HEK293T (cell line): ENCODE results near the gene NMNAT1.

Experiments used
- CTCF ChIA-PET: fragments of 350-600 bp; formaldehyde crosslinking; extraction: SDS; loops from one replicate; lab custom pipeline; 2021; ENCODE audit warnings: antibody characterized with exemption, inconsistent platforms; lab: Yijun Ruan, JAX
- POLR2A ChIA-PET: fragments of 350-600 bp; formaldehyde crosslinking; extraction: SDS; loops from one replicate; lab custom pipeline; 2020; ENCODE audit warnings: antibody characterized with exemption, inconsistent platforms; lab: Yijun Ruan, JAX
- DNase-seq: peaks from one replicate; pipeline ENCODE4 v3.0.0; 2012; ENCODE audit warnings: mixed read lengths; ENCODE audit errors: extremely low spot score
- ARNT ChIP-seq: fragments of 450-650 bp; IDR thresholded peaks from 2 replicates; pipeline ENCODE4 v1.6.1; 2017; ENCODE audit warnings: mild to moderate bottlenecking
- BHLHE40 ChIP-seq: fragments of 450-650 bp; IDR thresholded peaks from 2 replicates; pipeline ENCODE4 v1.6.1; 2016; ENCODE audit warnings: mild to moderate bottlenecking, moderate library complexity, borderline replicate concordance
- CTBP1 ChIP-seq: fragments of 450-650 bp; IDR thresholded peaks from 2 replicates; pipeline ENCODE4 v1.6.1; 2016; ENCODE audit warnings: borderline replicate concordance
- ELF4 ChIP-seq: fragments of 450-650 bp; IDR thresholded peaks from 2 replicates; pipeline ENCODE4 v1.6.1; 2017; ENCODE audit warnings: antibody characterized with exemption
- FOXA1 ChIP-seq: fragments of 450-650 bp; IDR thresholded peaks from 2 replicates; pipeline ENCODE4 v1.6.1; 2016; ENCODE audit warnings: mild to moderate bottlenecking
- FOXK2 ChIP-seq: fragments of 450-650 bp; IDR thresholded peaks from 2 replicates; pipeline ENCODE4 v1.6.1; 2016; ENCODE audit warnings: mild to moderate bottlenecking
- FOXM1 ChIP-seq: fragments of 450-650 bp; IDR thresholded peaks from 2 replicates; pipeline ENCODE4 v1.6.1; 2017; ENCODE audit warnings: mild to moderate bottlenecking, borderline replicate concordance
- HDGF ChIP-seq: fragments of 450-650 bp; IDR thresholded peaks from 2 replicates; pipeline ENCODE4 v1.6.1; 2017; ENCODE audit warnings: antibody characterized with exemption, borderline replicate concordance
- L3MBTL2 ChIP-seq: fragments of 450-650 bp; conservative IDR thresholded peaks from 2 replicates; pipeline ENCODE4 v1.6.1; 2016; ENCODE audit warnings: mild to moderate bottlenecking
- LEF1 ChIP-seq: fragments of 450-650 bp; IDR thresholded peaks from 2 replicates; pipeline ENCODE4 v1.6.1; 2017; ENCODE audit warnings: mild to moderate bottlenecking, borderline replicate concordance
- NFRKB ChIP-seq: fragments of 450-650 bp; IDR thresholded peaks from 2 replicates; pipeline ENCODE4 v1.6.1; 2016; ENCODE audit warnings: mild to moderate bottlenecking, moderate library complexity
- PKNOX1 ChIP-seq: fragments of 450-650 bp; IDR thresholded peaks from 2 replicates; pipeline ENCODE4 v1.6.1; 2016
- SP1 ChIP-seq: fragments of 450-650 bp; IDR thresholded peaks from 2 replicates; pipeline ENCODE4 v1.6.1; 2017
- SUZ12 ChIP-seq: fragments of 450-650 bp; IDR thresholded peaks from 2 replicates; pipeline ENCODE4 v1.6.1; 2016; ENCODE audit warnings: mild to moderate bottlenecking
- TARDBP ChIP-seq: fragments of 450-650 bp; IDR thresholded peaks from 2 replicates; pipeline ENCODE4 v1.6.1; 2016
- ZNF384 ChIP-seq: fragments of 450-650 bp; IDR thresholded peaks from 2 replicates; pipeline ENCODE4 v1.6.1; 2016

Gene NMNAT1

DNA sequence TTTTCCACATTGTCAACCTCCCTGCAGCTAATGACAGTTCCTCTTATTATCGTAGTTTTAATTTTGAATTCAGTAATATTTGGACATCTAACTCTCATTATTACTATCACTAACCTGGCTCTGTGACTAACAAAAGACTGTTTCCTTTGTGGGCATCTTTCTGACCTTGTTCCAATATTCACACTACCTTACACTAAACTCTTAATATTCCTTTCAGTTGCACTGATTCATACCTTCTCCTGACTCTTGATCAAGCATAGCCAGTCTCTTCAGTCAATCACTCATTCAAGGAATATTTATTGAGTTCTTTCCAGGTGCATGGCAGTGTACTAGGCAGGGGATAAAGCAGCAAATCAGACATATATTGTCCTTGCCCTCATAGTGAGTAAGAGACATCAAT is 25.4 kb upstream of the NMNAT1 start:
- TF ChIP-seq ZNF384 (no peak), HDGF (no peak), ARNT (no peak), FOXM1 (no peak), NFRKB (no peak), FOXK2 (no peak)
- ChIA-PET POLR2A (no interaction called here), CTCF (interaction anchor here (0.7 to 0.8 kb wide), 2 partner anchors 24 to 125 kb away, joined by 3 to 6 read pairs; no protein-coding TSS in a partner anchor)
- no peak for DNase-seq

DNA sequence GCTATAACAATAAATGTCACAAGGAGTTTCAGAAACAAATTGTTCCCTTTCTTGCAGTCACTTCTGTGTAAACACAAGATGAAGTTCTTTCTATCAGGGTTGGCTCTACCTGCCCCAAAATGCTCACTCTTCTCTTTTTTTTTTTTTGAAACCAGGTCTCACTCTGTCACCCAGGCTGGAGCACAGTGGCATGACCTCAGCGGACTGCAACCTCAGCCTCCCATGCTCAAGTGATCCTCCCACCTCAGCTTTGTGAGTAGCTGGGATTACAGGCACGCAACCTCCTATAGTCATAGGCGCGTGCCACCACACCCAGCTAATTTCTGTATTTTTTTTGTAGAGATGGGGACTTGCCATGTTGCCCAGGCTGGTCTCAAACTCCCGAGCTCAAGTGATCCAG is 22.7 kb upstream of the NMNAT1 start:
- ChIA-PET POLR2A (no interaction called here), CTCF (interaction anchor here (1.1 kb wide), 1 partner anchor 9 kb away, joined by 4 read pairs; no protein-coding TSS in a partner anchor)
- TF ChIP-seq SP1 (no peak), LEF1 (no peak), HDGF (no peak), ZNF384 (no peak), NFRKB (no peak), ARNT (no peak), SUZ12 (no peak), ELF4 (no peak), TARDBP (no peak), CTBP1 (no peak), BHLHE40 (no peak), FOXA1 (no peak), FOXM1 (no peak), PKNOX1 (no peak), FOXK2 (no peak), L3MBTL2 (no peak)
- DNase-seq = no peak

- CTCF ChIA-PET = interaction anchor here (0.6 to 1.2 kb wide), 6 partner anchors 8 to 356 kb away, joined by 3 to 4 read pairs (median 4); no protein-coding TSS in a partner anchor
- peak; percentile 36 for DNase-seq
- TF ChIP-seq SP1 (no peak), PKNOX1 (0 out of 2 replicates have a peak, but pooled peaks have one; percentile 8)
- POLR2A ChIA-PET = interaction anchor here (0.8 to 1.4 kb wide), 3 partner anchors 12 to 21 kb away, joined by 4 to 10 read pairs (median 5); partner anchors contain the start of genes CTNNBIP1, LZIC and NMNAT1
Observed at GRCh38 chr1:9922342-9922741, 20.9 kb upstream of the NMNAT1 start.

DNA sequence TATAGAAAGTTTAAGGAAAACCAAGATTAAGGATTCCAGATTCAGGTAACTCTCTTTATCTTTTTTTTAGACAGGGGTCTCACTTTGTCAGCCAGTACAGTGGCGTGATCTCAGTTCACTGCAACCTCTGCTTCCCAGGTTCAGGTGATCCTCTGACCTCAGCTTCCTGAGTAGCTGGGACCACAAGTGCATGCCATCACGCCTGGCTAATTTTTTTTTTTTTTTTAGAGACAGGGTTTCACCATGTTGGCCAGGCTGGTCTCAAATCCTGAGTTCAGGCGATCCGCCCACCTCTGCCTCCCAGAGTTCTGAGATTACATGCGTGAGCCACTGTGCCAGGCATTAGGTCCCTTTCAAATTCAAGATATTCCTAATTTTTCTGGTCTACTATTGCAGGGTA is 16.0 kb upstream of the NMNAT1 start:
- CTCF ChIA-PET = no interaction called here
- no peak for DNase-seq
- TF ChIP-seq NFRKB = no peak
- no peak for TF ChIP-seq FOXM1
- POLR2A ChIA-PET = no interaction called here

- CTCF ChIA-PET = interaction anchor here (0.8 to 1.2 kb wide), 3 partner anchors 9 to 15 kb away, joined by 3 to 4 read pairs (median 3); partner anchors contain the start of genes LZIC and NMNAT1
- POLR2A ChIA-PET = interaction anchor here (0.6 to 1.7 kb wide), 3 partner anchors 14 to 689 kb away, joined by 3 to 7 read pairs (median 6); partner anchors contain the start of genes CTNNBIP1, LZIC and NMNAT1
- DNase-seq = no peak
- TF ChIP-seq CTBP1 = no peak
- no peak for TF ChIP-seq SUZ12
- no peak for TF ChIP-seq ARNT
- no peak for TF ChIP-seq BHLHE40
- TF ChIP-seq PKNOX1 = no peak
Observed at GRCh38 chr1:9929431-9930385, 13.6 kb upstream of the NMNAT1 start.

DNA sequence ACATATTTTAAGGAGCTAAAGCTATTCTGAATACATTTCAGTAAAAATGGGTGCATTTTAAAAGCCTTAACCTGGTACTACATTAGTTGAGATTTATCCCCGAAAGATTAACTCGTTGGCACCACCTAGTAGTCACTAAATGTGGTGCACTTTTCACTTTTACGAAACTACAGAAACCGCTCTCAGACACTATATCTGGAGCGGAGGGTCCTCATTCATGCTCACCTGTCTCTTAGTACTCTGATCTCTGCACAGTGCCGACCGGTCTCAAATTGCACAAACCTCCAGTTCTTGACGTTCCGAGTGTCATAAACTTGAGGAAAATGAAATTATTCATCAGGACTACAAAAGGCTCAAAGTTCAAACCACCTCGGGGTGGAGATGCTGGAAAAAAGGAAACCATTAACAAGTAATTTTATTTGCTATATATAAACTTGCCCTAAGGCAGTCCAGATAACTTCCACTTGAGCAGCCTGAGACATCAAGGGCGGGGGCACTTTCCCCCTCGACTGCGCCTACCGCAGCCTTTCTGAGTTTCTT is 806 bp upstream of the NMNAT1 start:
- POLR2A ChIA-PET = interaction anchor here (1.0 to 2.1 kb wide), 9 partner anchors 9 to 219 kb away, joined by 3 to 38 read pairs (median 6); partner anchors contain the start of genes CTNNBIP1 and UBE4B

More for the DNA sequence above, 806 bp upstream of the NMNAT1 start:
- no peak for TF ChIP-seq LEF1
- TF ChIP-seq BHLHE40 = no peak
- TF ChIP-seq FOXA1 = no peak
- TF ChIP-seq SP1 = no peak
- no peak for TF ChIP-seq FOXM1
- TF ChIP-seq HDGF = no peak
- no peak for TF ChIP-seq PKNOX1
- TF ChIP-seq FOXK2 = no peak
- TF ChIP-seq ELF4 = no peak
- TF ChIP-seq NFRKB = no peak
- peak; percentile 57 for DNase-seq
- CTCF ChIA-PET = interaction anchor here (0.7 to 1.7 kb wide), 3 partner anchors 17 to 210 kb away, joined by 4 to 5 read pairs (median 5); no protein-coding TSS in a partner anchor
